Testis (tissue), 3 donors: Measurements from ENCODE around the gene SLC13A5. TPM values are rescaled to one million over a fixed set of nuclear protein-coding genes. Genes with fewer than 3 reads are reported as not detected.

Experiments used
- DNase-seq: peaks from one replicate; pipeline ENCODE4 v3.0.0-alpha.2; 2019
- H3K27ac ChIP-seq, 2 donors: fragments of 200-600 bp; sonication (generic); one replicate each; pipeline ENCODE4 v1.5.1; 2019
- H3K27me3 ChIP-seq: fragments of 200-600 bp; sonication (generic); one replicate; pipeline ENCODE4 v1.5.1; 2019
- H3K36me3 ChIP-seq: fragments of 200-600 bp; sonication (generic); one replicate; pipeline ENCODE4 v1.5.1; 2017; ENCODE audit warnings: low read depth; ENCODE audit errors: missing control alignments
- H3K4me1 ChIP-seq: fragments of 200-600 bp; sonication (generic); one replicate; pipeline ENCODE4 v1.5.1; 2019
- H3K4me3 ChIP-seq, 2 donors: fragments of 200-600 bp; sonication (generic); one replicate each; pipeline ENCODE4 v1.5.1; 2017 to 2019
- H3K9me3 ChIP-seq: fragments of 200-600 bp; sonication (generic); one replicate; pipeline ENCODE4 v1.5.1; 2017
- CTCF ChIP-seq, 3 experiments: fragments of 450-650 bp in 2 of 3; fragments of 200-600 bp in 1 of 3; sonication (generic) in 1 of 3; IDR thresholded peaks; one replicate each; pipeline ENCODE4 v1.5.1; 2016 to 2019; ENCODE audit warnings: antibody characterized with exemption in 3 of 3, mild to moderate bottlenecking in 2 of 3, moderate library complexity in 1 of 3
- POLR2A ChIP-seq: fragments of 450-650 bp; IDR thresholded peaks from one replicate; pipeline ENCODE4 v1.6.1; 2017; ENCODE audit warnings: antibody characterized with exemption, mild to moderate bottlenecking, moderate library complexity
- WGBS, 2 donors: methylation state at CpG; one replicate each; pipeline ENCODE4 v1.1.5; 2018; 5-methylcytosine and 5-hydroxymethylcytosine counted together
- intact Hi-C: fragments of 100-400 bp; cut with DNase I; formaldehyde crosslinking; loops from one replicate; pipeline ENCODE4 v1.15.1; 2023; ENCODE audit warnings: low total_unique reads
- polyA plus RNA-seq: library from polyadenylated mRNA; stranded (reverse); fragments of 350-450 nt; fragmentation: Illumina TruSeq; extraction: RNeasy Lipid Tissue Mini Kit (QIAGEN cat#74804); gene quantifications from one replicate; pipeline ENCODE4 v1.2.3, GENCODE V29; 2014; ENCODE audit warnings: low read depth, low replicate concordance; ENCODE audit not compliant: insufficient read depth
- total RNA-seq, 2 donors: library from RNA; depleted of rRNA; stranded (reverse); fragments of >200 nt; gene quantifications; one replicate each; pipeline ENCODE4 v1.2.3, GENCODE V29; 2016

SLC13A5 gene
- total and polyA plus RNA-seq, 3 donors from 2014 or later: 3.1 to 13.0 (median 3.3) TPM

GRCh38 chr17:6755731-6756184 lies 42.6 kb upstream of the SLC13A5 start, which contains the start of gene XAF1:
Gene XAF1, plus strand, starts transcription at chr17:6756046. Its CDS starts 33 bp downstream, at chr17:6756079.
- Histone ChIP-seq H3K4me1 (peaks cover 30% of the 10 kb centered on the region), H3K27me3 (no peaks in the 10 kb centered on the region), H3K9me3 (no peaks in the 10 kb centered on the region), H3K27ac (peak within 1 kb of the TSS; percentile 87 to 91), H3K36me3 (no peaks in the 10 kb centered on the region), H3K4me3 (peak within 1 kb of the TSS; percentile 43 to 66)
- TF ChIP-seq POLR2A: no peak
- TF ChIP-seq CTCF (IDR thresholded peaks at IDR 0.05): no peak
- WGBS, 2 donors: 39 to 44% methylated on average over 13 to 14 of the region's 14 CpGs
- intact Hi-C loops: no loop called here
- peak; percentile 45 for DNase-seq

- intact Hi-C loops: no loop called here
- Histone ChIP-seq H3K4me3 (peak overlapping the region; percentile 43 to 66), H3K4me1 (peaks cover 30% of the 10 kb centered on the region), H3K9me3 (no peaks in the 10 kb centered on the region), H3K27ac (peak overlapping the region; percentile 87 to 91), H3K27me3 (no peaks in the 10 kb centered on the region), H3K36me3 (no peaks in the 10 kb centered on the region)
- 49 to 52% methylated on average over 5 of the region's 5 CpGs for WGBS, 2 donors
- peak; percentile 61 for DNase-seq
- TF ChIP-seq CTCF (IDR thresholded peaks at IDR 0.05) (no peak), POLR2A (no peak)
Observed at GRCh38 chr17:6755281-6755680, 42.1 kb upstream of the SLC13A5 start.

GRCh38 chr17:6753546-6753945 lies 40.4 kb upstream of the SLC13A5 start:
- H3K4me3 ChIP-seq: no peak overlapping the region
- H3K9me3 ChIP-seq: no peaks in the 10 kb centered on the region
- DNase-seq: no peak
- H3K27me3 ChIP-seq: no peaks in the 10 kb centered on the region
- H3K36me3 ChIP-seq: no peaks in the 10 kb centered on the region
- TF ChIP-seq POLR2A (no peak), CTCF (IDR thresholded peaks at IDR 0.05) (no peak)
- H3K27ac ChIP-seq: peak overlapping the region; percentile 55 to 80
- peaks cover 30% of the 10 kb centered on the region for H3K4me1 ChIP-seq
- intact Hi-C loops: no loop called here
- WGBS, 2 donors: 57 to 62% methylated on average over 6 of the region's 6 CpGs

GRCh38 chr17:6753006-6753445 lies 39.9 kb upstream of the SLC13A5 start:
- Histone ChIP-seq H3K36me3 (no peaks in the 10 kb centered on the region), H3K4me3 (no peak overlapping the region), H3K4me1 (peaks cover 28% of the 10 kb centered on the region), H3K9me3 (no peaks in the 10 kb centered on the region), H3K27me3 (no peaks in the 10 kb centered on the region), H3K27ac (peak overlapping the region; percentile 55 to 80)
- intact Hi-C loops: no loop called here
- TF ChIP-seq POLR2A: no peak
- TF ChIP-seq CTCF (IDR thresholded peaks at IDR 0.05): no peak
- 29 to 33% methylated on average over 8 to 9 of the region's 9 CpGs for WGBS, 2 donors
- peak; percentile 26 for DNase-seq
